Heart left ventricle (tissue), 13 donors: Measurements from ENCODE around the gene SLC6A3.

ENCODE experiments used
- CTCF ChIP-seq, 12 donors: fragments of 200-600 bp; sonication (generic) in 4 of 12; IDR thresholded peaks; one replicate each; pipeline versions ENCODE4 v1.5.0 to v1.8.0; 2018 to 2022; ENCODE audit warnings: antibody characterized with exemption in 12 of 12, mild to moderate bottlenecking in 5 of 12
- POLR2A ChIP-seq, 2 donors: fragments of 450-650 bp; IDR thresholded peaks; one replicate each; pipeline ENCODE4 v1.6.1; 2017; ENCODE audit warnings: antibody characterized with exemption in 2 of 2, mild to moderate bottlenecking in 2 of 2, moderate library complexity in 2 of 2
- donor health status: ischemic (EF 13 %, LVEDD 7.1; RV severe dilation, severe dysfunction).
- donor health status: DM: no; HTN: yes; CAD: no.
- donor health status: DM: no; HTN: no; CAD: no.
- donor health status: ischemic (EF 25% LVEDD 6.9; RV normal size, moderate dysfunction).
- donor health status: ischemic (EF 25% LVEDD 5.7; RV mildly dilated, moderate dysfunction).
- donor health status: ischemic (EF 35%, LVEDD 5.7; RV mildly dilated, moderate dysfunction).
- donor health status: nonischemic (EF 11% LVEDD 7.7; RV severe dilation, severe dysfunction).
- donor health status: DM: yes; HTN: yes; CAD: no.
- donor health status: PGD.
- donor health status: ischemic (EF 29% LVEDD 5.4; RV normal size, mild dysfunction).
- donor health status: nonischemic (EF 23%, LVEDD 6.1; RV moderate dilation, normal function).

DNA sequence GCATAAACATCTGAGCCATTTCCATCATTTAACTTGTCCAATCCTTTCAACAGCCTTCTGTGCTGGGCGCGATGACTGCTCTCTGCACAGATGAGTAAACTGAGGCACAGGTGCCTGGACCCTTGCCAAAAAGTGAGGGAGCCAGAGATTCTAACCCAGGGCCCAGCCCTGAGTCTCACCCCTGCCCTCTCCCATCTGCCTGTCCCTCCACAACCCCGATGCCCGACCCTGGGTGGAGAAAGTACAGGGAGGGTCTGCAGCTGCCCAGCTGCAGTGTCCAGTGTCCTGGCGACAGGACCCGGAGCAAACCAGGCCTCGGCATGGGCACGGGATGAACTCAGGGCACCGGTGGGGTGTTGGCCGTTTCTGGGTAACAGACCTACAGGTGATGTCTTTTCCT is 60.7 kb downstream of the SLC6A3 start:
- TF ChIP-seq CTCF (IDR thresholded peaks at IDR 0.05) (no peak), POLR2A (IDR thresholded peaks at IDR 0.05) (no peak)
